GM18909 (cell line): ENCODE results near the gene ARF6.
"Not testable (repeated sequence)": the region's sequence is repeated elsewhere in the genome, so short reads cannot be mapped to it uniquely, and the experiment has no call there.

Source experiments
- ATAC-seq: cut with Tn5 transposase; IDR thresholded peaks from one replicate; pipeline ENCODE4 v1.9.1; 2021; ENCODE audit warnings: mild to moderate bottlenecking; ENCODE audit not compliant: unreplicated experiment, poor library complexity

The ARF6 gene

DNA sequence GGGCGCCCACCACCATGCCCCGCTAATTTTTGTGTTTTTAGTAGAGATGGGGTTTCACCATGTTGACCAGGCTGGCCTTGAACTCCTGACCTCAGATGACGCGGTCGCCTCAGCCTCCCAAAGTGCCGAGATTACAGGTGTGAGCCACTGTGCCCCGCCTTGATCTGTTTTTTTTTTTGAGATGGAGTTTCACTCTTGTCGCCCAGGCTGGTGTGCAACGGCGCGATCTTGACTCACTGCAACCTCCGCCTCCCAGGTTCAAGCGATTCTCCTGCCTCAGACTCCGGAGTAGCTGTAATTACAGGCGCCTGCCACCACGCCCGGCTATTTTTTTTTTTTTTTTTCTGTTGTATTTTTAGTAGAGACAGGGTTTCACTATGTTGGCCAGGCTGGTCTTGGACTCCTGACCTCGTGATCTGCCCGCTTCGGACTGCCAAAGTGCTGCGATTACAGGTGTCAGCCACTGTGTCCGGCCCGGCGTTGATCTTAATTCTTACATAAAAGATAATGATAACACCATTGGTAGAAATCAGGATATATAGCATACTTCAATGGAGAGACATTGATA lies 9.9 kb downstream of the ARF6 start:
- ATAC-seq: not testable (repeated sequence)

DNA sequence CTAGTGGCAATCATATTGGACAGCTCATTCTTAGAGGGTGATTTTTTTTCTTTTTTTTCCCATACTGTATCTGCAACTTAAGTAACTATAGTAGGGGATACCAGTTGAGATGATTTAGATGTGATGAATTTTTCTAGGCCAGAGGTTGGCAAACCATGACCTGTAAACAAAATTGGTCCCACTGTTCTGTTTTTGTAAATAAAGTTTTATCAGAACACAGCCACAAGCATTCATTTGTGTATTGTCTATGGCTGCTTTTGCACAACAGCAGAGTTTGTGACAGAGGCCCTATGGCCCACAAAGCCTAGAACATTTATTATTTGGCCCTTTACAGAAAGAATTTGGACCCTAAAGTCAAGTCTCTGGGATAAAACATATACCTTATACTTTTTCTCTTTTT lies 11.4 kb downstream of the ARF6 start:
- no peak for ATAC-seq

DNA sequence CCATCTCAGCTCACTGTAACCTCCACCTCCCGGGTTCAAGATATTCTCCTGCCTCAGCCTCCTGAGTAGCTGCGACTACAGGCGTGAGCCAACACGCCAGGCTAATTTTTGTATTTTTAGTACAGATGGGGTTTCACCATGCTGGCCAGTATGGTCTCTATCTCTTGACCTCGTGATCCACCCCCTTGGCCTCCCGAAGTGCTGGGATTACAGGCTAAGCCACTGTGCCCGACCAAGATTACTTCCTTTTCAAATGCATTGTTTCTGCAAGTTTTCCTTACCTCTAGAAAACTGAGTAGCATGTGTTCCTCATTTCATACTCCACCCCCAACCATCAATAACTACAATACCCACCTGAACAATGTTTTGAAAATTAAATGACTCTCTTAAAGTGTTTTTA lies 13.1 kb downstream of the ARF6 start:
- ATAC-seq: no peak

DNA sequence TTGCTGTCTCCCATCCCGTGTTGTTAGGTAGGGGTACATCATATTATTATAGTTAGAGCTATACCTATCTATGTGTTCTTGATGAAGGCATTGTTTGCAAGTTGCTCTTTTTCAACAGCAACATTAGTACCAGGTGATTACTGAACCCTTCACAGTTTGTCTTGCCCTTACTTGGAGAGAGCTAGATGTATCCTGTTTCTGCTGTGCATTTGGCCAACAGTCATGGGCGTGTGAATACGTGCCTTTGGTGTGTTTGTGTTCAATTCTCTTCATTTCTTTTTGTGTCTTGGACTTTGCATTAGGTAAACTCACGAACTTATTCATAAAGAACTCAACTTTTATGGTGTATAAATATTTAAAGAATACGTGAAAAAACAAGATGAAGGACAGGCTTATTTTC lies 14.3 kb downstream of the ARF6 start:
- no peak for ATAC-seq

DNA sequence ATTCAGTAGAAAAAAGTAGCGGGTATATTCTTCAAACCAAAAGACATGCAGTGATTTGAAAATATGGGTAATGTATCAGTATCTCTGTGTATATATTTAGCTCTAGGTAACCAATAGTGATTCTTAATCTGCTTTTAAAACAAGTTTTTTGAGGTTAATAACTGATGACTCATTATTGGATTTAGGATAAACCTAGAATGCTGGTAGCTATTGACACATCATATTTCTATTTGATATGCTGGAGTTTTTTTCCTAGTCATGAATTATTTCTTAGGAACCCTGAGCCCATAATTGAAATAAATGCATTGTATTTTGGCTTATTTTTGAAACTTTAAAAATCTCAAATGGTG lies 15.5 kb downstream of the ARF6 start:
- no peak for ATAC-seq

DNA sequence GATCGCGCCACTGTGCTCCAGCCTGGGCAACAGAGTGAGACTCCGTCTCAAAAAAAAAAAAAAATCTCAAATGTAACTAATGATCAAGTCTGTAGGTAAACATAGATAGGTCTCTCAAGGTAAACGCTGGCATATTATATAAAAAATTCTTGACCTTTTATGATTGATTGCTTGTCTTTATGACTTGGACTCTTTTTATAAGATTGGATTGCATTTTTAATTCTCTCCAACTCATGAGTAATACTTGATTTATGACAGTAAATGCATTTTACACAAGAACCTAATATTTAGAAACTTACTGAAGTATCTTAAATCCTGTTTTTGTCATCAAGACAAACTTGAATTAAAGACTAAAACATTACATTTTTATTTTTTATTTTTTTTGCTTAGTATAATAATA lies 16.1 kb downstream of the ARF6 start:
- ATAC-seq: no peak

DNA sequence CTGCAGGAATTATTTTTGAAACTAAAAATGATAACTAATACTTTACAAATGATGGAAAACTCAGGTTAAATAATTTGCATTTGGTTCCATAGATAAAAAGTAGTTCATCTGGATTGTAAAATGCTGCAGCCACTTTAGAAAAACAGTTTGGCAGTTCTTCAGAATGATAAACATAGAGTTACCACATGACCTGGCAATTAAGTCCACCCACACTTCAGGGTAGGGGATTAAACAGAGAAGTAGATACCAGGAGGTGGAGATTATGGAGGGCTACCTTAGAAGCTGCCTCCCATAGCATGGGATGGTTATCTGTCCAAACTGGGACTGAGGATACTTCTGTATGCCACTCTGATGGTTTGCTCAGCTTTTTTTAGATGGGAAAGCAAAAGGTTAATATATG lies 22.2 kb downstream of the ARF6 start:
- no peak for ATAC-seq

DNA sequence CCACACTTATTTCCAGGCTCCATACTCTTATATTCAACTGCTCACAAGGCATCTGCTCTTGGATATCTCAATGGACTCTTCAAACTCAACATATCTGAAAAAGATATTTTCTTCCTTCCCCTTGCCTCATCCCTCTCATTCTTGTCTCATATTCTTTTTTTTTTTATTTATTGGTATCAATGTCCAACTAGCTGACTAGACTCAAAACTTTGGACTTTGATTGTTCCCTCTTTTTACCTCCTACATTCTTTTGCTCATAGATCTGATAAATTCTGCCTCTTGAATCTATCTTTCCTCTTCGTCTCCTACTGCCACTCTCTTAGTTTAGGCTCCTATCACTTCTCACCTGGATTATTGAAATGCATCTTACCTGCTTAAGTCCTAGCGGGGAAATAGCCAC lies 25.8 kb downstream of the ARF6 start:
- ATAC-seq: no peak

DNA sequence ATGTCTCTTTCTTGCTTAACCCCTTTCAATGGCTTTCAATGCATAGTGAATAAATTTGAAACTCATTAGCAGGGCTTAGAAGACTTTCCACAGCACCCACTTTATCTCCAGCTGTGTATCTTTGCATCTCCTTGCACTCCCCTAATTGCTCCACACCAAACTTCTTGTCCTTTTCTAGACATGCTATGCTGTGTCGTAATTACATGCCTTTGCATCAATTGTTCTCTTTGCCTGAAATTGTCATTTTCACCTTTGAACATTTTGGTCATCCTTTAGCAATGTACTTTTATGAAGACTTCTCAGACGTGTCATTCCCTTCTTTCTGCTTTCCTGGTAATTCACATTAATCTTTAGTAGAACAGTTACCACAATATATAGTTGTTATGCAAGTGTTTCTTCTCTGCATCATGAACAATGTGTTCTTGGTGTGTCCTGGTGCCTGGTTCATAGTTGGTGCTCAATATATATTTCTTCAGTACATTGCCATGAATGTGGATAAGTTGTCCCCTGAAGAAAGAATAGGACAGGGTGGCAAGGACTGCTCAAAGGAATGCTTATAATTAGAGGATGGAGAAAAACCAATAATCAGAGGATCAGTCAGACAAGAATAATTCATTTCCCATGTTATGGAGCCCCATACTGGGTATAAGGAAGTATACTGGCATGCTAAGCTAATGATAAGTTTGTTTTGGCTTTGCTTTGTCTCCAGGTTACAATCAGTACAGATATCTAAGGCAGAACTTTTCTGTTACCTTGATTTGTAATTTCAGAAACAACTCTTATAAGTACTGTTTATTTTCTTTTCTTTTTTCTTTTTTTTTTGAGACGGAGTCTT lies 27.2 kb downstream of the ARF6 start:
- ATAC-seq: no peak

DNA sequence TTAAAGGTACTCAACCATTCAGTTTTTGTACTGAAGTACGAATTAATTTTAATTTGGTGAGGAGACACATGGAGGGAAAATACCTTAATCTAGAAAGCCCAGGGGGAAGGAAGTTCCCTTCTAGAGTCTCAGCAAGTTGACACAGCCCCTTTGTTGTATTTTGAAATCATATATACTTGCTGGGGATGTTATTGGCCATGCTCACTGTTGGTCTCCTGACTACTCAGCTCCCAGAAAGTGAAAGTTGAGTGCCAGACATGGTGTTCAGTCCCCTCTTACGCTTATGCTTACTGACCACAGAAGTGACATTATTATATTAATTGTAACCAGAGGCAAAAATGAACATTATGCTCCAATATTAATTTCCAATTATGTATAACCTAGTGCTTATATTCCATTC lies 28.1 kb downstream of the ARF6 start:
- ATAC-seq: no peak

DNA sequence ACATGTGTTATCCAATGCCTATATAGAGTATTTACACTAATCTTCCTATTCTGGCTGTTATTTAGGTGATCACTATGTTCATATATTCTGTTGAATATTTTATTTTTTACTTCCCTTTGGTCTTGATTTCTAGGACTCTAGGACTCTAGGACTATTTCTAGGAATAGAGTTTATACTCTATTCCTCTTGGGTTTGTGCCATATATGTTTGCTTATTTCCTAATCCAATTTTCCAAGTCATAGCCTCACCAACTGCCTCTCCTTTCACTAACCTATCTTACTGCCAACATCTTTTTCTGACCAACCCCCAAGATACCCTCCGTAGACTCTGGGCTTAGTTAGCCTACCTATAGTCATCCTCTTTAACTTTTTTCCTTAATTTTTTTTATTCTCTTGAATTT lies 28.5 kb downstream of the ARF6 start:
- ATAC-seq: no peak

DNA sequence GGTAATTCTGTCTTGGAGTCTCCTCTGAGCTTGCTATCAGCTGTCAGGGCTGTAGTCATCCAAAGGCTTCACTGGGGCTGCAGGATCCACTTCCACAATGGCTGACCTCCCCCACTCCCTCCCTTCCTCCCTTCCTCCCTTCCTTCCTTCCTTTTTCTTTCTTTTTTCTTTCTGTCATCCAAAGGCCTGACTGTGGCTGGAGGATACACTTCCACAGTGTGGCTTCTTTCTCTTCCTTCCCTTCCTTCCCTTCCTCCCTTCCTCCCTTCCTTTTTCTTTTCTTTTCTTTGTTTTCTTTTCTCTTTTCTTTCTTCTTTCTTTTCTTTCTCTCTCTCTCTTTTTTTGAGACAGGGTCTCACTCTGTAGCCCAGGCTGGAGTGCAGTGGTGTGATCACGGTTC lies 30.6 kb downstream of the ARF6 start:
- no peak for ATAC-seq

DNA sequence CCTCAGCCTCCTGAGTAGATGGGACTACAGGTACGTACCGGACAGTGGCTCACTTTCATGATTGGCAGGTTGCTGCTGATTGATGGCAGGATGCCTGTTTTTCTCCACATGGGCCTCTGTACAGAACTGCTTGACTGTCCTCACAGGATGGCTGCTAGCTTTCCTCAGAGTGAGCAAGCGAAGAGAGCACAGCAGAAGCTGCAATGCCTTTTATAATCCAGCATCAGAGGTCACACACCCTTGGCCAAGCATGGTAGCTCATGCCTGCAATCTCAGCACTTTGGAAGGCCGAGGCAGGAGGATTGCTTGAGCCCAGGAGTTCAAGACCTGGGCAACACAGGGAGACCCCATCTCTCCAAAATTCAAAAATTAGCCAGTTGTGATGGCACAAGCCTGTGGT lies 31.0 kb downstream of the ARF6 start:
- ATAC-seq: no peak

DNA sequence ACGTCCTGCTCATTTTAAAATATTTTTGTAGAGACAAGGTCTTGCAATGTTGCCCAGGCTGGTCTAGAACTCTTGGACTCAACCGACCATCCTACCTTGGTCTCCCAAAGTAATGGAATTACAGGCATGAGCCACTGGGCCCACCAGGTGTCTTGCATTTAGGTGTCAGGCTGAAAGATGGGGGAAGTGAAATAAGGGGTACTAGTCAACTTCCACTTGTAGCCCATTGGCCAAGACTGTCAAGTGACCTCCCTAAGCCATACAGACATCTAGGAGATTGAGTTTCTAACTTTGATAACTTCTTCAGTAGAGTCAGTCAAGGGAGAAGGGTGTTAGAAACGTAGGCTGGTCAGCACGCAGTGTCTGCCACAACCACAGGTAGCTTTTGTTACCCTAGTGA lies 32.0 kb downstream of the ARF6 start:
- ATAC-seq: no peak

DNA sequence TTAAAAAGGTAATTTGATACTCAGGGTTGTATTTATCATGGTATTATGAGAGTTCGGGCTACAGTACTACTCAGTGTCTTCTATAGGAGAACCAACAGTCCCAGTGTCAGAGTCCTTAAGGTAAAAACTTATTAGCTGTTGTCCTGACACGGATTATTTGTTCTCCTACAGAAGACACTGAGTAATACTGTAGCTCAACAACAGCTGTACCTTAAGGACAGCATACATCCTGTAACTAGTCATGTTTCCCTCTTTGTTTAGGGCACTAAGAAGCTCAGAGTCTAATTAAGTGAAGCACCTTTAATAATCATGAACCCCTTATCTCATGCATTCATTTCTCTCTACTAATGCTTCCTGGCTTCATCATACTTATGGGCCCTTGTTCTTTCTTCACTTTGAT lies 33.9 kb downstream of the ARF6 start:
- ATAC-seq: no peak

DNA sequence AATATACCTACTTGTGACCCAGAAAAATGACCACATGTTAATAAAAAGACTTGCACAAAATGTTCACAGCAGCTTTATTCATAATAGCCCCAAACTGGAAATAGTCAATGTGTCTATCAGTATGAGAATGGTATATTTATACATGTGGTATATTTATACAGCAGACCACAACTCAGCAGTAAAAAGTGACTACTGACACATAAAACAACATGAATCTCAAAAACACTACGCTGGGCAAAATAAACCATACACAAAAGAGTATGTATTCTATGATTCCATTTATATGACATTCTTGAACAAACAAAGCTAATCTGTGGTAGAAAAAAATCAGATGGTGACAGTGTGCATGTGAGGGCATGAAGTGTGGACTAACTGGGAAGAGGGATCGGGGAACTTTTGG lies 35.1 kb downstream of the ARF6 start:
- no peak for ATAC-seq

DNA sequence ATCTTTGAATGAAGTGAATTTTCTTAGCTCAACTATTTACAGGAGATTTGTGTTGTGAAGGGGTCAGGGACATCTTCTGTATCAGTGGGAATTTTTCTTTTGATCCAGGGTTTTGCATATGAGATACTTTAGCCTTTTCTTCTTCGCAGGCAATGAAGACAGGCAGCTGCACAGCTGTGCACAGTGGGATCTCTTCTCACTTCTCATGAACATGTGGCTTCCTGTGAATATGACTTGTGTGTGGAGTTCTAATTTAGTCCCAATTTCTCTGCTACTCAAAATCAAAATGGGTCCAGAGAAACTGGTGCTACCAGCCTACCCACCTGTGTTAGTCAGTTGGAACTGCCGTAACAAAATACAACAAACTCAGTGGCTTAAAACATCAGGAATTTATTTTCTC lies 37.8 kb downstream of the ARF6 start:
- no peak for ATAC-seq

DNA sequence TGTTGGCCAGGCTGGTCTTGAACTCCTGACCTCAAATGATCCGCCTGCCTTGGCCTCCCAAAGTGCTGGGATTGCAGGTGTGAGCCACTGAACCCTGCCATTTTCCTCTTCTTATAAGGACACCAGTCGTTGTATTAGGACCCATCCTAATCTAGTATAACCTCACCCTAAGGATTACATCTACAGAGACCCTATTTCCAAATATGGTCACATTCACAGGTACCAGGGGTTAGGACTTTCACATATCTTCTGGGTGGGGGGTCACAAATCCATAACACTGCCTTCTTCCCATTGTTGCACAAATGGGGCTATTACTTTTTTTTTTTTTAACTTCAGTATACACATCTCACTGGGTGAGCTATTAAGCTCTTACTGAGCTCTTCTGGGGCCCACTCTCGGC lies 38.6 kb downstream of the ARF6 start:
- ATAC-seq: no peak

DNA sequence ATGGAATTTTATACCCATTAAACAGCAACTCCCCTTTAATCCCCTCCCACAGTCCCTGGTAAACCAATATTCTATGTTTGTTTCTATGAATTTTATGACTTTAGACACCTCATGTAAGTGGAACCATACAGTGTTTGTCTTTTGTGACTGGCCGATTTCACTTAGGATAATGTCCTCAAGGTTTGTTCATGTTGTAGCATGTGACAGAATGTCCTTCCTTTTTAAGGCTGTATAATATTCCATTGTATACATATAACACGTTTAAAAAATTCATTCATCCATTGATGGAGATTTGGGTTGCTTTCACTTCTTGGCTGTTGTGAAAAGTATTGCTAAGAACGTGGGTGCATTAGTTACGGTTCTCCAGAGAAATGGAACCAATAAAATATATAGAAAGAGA lies 40.2 kb downstream of the ARF6 start:
- ATAC-seq: no peak

DNA sequence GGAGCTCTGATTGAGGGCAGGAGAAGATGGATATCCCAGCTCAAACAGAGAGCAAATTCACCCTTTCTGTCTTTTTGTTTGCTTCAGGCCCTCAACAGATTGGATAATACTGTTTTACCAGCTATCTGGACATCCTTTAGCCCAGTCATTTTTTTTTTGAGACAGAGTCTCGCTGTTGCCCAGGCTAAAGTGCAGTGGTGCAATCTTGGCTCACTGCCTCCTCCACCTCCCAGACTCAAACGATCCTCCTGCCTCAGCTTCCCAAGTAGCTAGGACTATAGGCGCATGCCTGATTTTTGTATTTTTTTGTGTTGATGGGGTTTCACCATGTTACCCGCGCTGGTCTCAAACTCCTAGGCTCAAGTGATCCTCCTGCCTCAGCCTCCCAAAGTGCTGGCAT lies 40.8 kb downstream of the ARF6 start:
- no peak for ATAC-seq

DNA sequence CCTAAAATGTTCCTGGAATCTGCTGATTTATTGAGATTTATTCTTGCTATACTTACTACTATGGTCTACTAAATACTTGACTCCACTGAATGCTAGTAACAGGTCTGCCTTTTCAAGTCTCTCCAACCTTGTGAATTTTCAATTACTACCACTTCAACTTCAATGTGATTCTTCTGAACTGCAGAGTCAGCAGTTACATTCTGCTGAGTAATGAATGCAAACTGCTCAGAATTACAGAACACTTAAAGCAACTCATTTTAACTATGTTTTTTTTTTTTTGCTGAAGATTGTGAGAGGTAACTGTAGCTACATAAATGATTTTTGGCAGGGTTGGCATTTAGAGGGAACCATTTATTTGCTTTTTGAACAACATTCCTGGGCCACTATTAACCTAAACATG lies 41.8 kb downstream of the ARF6 start:
- ATAC-seq: no peak

DNA sequence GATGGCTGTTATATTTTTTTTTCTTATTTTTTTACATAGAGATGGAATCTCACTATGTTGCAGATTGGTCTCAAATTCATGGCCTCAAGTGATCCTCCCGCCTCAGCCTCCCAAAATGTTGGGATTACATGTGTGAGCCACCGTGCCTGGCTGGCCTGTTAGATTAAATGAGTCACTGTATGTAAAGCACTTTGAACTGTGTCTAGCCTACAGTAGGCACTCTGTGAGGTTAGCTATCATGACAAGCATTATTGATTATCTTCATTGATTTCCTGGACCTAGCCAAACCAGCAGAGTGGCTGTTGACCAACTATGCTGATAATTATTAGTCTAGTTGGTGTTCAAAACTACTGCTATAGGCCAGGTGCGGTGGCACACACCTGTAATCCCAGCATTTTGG lies 42.6 kb downstream of the ARF6 start:
- ATAC-seq: no peak
